Smooth muscle cell (in vitro differentiated cells): ENCODE measurements around the gene PMPCA. TPM values are rescaled to one million over a fixed set of nuclear protein-coding genes. Genes with fewer than 3 reads are reported as not detected.

Experiments
- DNase-seq: peaks from one replicate; lab custom pipeline; 2025; ENCODE audit not compliant: unreplicated experiment; lab: John Stamatoyannopoulos, UW
- H2AFZ ChIP-seq: fragments of 200-600 bp; sonication (generic); 2 replicates; pipeline ENCODE4 v1.6.0; 2016; ENCODE audit warnings: antibody characterized with exemption, low read depth, mild to moderate bottlenecking
- H3F3A ChIP-seq: fragments of 200-600 bp; sonication (generic); 2 replicates; pipeline ENCODE4 v1.6.0; 2017; ENCODE audit warnings: antibody characterized with exemption, low read depth
- H3K27ac ChIP-seq: fragments of 200-600 bp; sonication (generic); 2 replicates; pipeline ENCODE4 v1.5.1; 2016; ENCODE audit warnings: low read depth, mild to moderate bottlenecking
- H3K27me3 ChIP-seq: fragments of 200-600 bp; sonication (generic); 2 replicates; pipeline ENCODE4 v1.6.1; 2016; ENCODE audit warnings: low read depth, mild to moderate bottlenecking
- H3K36me3 ChIP-seq: fragments of 200-600 bp; sonication (generic); 2 replicates; pipeline ENCODE4 v1.5.1; 2016; ENCODE audit warnings: low read depth
- H3K4me1 ChIP-seq: fragments of 200-600 bp; sonication (generic); 2 replicates; pipeline ENCODE4 v1.5.1; 2016; ENCODE audit warnings: low read depth
- H3K4me2 ChIP-seq: fragments of 200-600 bp; sonication (generic); 2 replicates; pipeline ENCODE4 v1.6.0; 2016; ENCODE audit warnings: mild to moderate bottlenecking
- H3K4me3 ChIP-seq: fragments of 200-600 bp; sonication (generic); 2 replicates; pipeline ENCODE4 v1.5.1; 2016; ENCODE audit warnings: mild to moderate bottlenecking
- H3K79me2 ChIP-seq: fragments of 200-600 bp; sonication (generic); 2 replicates; pipeline ENCODE4 v1.6.0; 2016; ENCODE audit warnings: low read depth, mild to moderate bottlenecking
- H3K9ac ChIP-seq: fragments of 200-600 bp; sonication (generic); 2 replicates; pipeline ENCODE4 v1.6.0; 2016; ENCODE audit warnings: low read depth
- H3K9me3 ChIP-seq: fragments of 200-600 bp; sonication (generic); replicated peaks from 2 replicates; pipeline ENCODE4 v1.5.1; 2016; ENCODE audit warnings: low read depth
- H4K20me1 ChIP-seq: fragments of 200-600 bp; sonication (generic); 2 replicates; pipeline ENCODE4 v1.6.0; 2016; ENCODE audit warnings: low read depth
- WGBS: methylation state at CpG from one replicate; pipeline ENCODE4 v1.1.7; 2016; ENCODE audit warnings: low lambda C conversion rate; 5-methylcytosine and 5-hydroxymethylcytosine counted together
- polyA plus RNA-seq: library from polyadenylated mRNA; unstranded; fragments of >200 nt; fragmentation: Nextera tagmentation; extraction: Ambion mirVana; gene quantifications from 2 replicates; pipeline ENCODE4 v1.2.1, GENCODE V29; 2016
- total RNA-seq: library from RNA; depleted of rRNA; stranded (reverse); fragments of >200 nt; gene quantifications from 2 replicates; pipeline ENCODE4 v1.2.3, GENCODE V29; 2014
- TF ChIP-seq, protein P1 (sequence below): fragments of 200-600 bp; sonication (generic); IDR thresholded peaks from 2 replicates; pipeline ENCODE4 v1.5.1; 2017; ENCODE audit warnings: borderline replicate concordance, mild to moderate bottlenecking, antibody characterized with exemption; ENCODE audit not compliant: insufficient read depth, poor library complexity, severe bottlenecking

The PMPCA gene
- total and polyA plus RNA-seq, 2 experiments from 2014 or later, result 39.8 to 73.0 TPM

DNA sequence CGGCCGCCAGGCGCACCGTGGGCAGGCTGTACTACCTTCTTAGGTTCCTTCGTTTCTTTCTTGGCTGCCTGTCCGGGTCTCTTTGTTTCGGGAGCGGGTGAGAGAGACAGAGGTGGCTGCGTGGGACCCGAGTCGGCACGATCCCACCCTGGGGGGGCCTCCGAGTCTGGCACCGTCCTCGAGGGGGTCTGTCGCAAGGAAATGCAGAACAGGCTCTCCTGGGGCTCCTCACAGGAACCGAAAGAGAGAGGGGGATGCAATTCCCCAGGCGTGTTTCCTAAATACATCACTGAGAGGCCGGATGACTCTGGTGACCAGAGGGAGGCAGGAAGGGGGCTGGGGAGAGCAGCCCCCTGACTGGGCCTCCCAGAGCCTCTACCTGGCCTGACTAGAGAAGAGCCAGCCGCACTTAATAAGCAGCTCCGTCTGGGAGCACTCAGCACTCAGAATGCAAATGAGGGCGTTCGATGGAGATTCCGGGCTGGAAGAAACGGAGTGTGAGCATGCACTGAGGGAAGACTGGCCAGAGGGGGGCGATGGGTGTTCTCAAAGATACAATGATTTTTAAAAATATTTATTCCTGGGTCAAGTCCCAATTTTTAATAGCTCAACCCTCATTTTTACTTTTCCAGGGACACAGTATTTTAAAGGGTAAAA, 40.9 kb downstream of the PMPCA start:
- WGBS, result 94% methylated on average over 26 of the region's 26 CpGs
- no peak for DNase-seq
- Histone ChIP-seq H3K9me3 (no peaks in the 10 kb centered on the region), H3K79me2 (no peaks in the 10 kb centered on the region), H3K4me3 (no peak overlapping the region), H3K36me3 (no peaks in the 10 kb centered on the region), H3K4me1 (no peaks in the 10 kb centered on the region), H3K27ac (no peak overlapping the region), H4K20me1 (peaks cover 90% of the 10 kb centered on the region), H3K4me2 (no peak overlapping the region), H2AFZ (no peak overlapping the region), H3K27me3 (no peaks in the 10 kb centered on the region), H3F3A (peaks cover 4% of the 10 kb centered on the region), H3K9ac (no peak overlapping the region)
- TF ChIP-seq, protein P1, sequence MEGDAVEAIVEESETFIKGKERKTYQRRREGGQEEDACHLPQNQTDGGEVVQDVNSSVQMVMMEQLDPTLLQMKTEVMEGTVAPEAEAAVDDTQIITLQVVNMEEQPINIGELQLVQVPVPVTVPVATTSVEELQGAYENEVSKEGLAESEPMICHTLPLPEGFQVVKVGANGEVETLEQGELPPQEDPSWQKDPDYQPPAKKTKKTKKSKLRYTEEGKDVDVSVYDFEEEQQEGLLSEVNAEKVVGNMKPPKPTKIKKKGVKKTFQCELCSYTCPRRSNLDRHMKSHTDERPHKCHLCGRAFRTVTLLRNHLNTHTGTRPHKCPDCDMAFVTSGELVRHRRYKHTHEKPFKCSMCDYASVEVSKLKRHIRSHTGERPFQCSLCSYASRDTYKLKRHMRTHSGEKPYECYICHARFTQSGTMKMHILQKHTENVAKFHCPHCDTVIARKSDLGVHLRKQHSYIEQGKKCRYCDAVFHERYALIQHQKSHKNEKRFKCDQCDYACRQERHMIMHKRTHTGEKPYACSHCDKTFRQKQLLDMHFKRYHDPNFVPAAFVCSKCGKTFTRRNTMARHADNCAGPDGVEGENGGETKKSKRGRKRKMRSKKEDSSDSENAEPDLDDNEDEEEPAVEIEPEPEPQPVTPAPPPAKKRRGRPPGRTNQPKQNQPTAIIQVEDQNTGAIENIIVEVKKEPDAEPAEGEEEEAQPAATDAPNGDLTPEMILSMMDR, result no peak

DNA sequence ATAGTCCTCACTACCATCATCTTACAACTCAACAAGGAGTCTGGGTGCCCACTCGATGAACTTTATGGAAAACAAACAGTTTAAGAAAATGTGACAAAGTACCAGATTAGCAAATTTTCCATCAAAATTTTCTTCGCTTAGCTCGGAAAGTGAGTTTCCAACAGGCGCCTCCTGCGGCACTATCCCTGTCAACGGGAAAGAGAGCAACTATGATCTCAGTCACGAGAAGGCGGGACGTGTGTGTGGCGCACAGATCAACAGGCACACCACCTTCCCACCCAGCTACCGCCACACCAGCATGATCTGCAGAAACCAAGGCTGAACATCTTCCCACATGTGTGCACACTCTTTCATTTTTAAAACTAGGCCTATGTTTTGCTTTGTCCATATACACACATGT, 42.9 kb downstream of the PMPCA start:
- WGBS, result 98% methylated on average over 11 of the region's 11 CpGs
- DNase-seq, result no peak
- Histone ChIP-seq H3K27me3 (no peaks in the 10 kb centered on the region), H3K27ac (no peak overlapping the region), H3K36me3 (no peaks in the 10 kb centered on the region), H3K4me3 (no peak overlapping the region), H3K4me2 (no peak overlapping the region), H3K9ac (no peak overlapping the region), H4K20me1 (peaks cover 91% of the 10 kb centered on the region), H2AFZ (no peak overlapping the region), H3K4me1 (no peaks in the 10 kb centered on the region), H3K9me3 (no peaks in the 10 kb centered on the region), H3K79me2 (no peaks in the 10 kb centered on the region), H3F3A (no peaks in the 10 kb centered on the region)
- TF ChIP-seq, protein P1, result no peak

DNA sequence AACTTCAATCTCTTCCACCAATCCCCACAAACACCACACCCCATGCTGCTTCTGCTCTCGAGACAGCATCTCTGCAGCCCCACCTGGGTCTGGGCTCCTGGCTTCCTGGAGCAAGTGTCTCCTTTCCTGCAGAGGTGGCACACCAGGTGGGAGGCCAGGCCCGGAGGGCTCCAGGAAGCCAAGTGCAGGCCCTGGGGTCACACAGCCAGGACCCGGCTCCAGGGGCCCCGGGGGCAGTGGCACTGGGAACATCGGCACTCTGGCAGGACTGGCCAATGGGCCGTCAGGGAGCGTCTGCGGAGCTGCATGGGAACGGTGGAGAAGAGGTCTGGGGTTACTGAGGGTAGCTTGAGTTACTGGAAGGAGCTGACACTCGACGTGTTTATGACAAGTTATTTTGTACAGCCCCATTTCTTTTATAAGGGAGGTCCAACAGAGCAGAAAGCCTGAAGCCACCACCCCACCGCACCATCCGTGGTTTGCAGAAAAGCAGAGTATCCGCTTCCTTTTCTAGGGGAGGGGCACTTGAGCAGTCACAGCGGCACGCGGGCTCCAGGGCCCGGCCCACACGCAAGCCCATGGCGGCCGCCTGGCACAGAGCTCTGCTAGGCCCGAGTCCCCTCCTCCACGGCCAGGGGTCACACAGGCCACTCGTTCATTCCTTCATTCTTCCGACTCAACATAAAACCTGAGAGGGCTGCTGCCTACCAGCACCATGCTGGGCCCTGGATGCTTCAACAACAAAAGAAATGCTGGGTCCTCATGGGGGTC, 43.8 kb downstream of the PMPCA start:
- TF ChIP-seq, protein P1, result no peak
- Histone ChIP-seq H3K79me2 (no peaks in the 10 kb centered on the region), H3K27me3 (no peaks in the 10 kb centered on the region), H3K36me3 (peaks cover 2% of the 10 kb centered on the region), H2AFZ (no peak overlapping the region), H3K27ac (no peak overlapping the region), H3K9me3 (no peaks in the 10 kb centered on the region), H3K4me2 (no peak overlapping the region), H4K20me1 (peaks cover 93% of the 10 kb centered on the region), H3K9ac (no peak overlapping the region), H3K4me1 (no peaks in the 10 kb centered on the region), H3F3A (no peaks in the 10 kb centered on the region), H3K4me3 (no peak overlapping the region)
- no peak for DNase-seq
- WGBS, result 98% methylated on average over 25 of the region's 25 CpGs
